Hepatocyte (in vitro differentiated cells): ENCODE results near the gene PLPPR3. TPM values are rescaled to one million over a fixed set of nuclear protein-coding genes. Genes with fewer than 3 reads are reported as not detected.

ENCODE experiments used
- DNase-seq: peaks from one replicate; pipeline ENCODE4 v3.0.0-alpha.2; 2016; ENCODE audit warnings: low spot score
- H2AFZ ChIP-seq: fragments of 200-600 bp; sonication (generic); 2 replicates; pipeline ENCODE4 v1.6.0; 2016; ENCODE audit warnings: antibody characterized with exemption, mild to moderate bottlenecking
- H3K27ac ChIP-seq: fragments of 200-600 bp; sonication (generic); 2 replicates; pipeline ENCODE4 v1.5.1; 2016; ENCODE audit warnings: mild to moderate bottlenecking
- H3K27me3 ChIP-seq: fragments of 200-600 bp; sonication (generic); 2 replicates; pipeline ENCODE4 v1.6.1; 2016
- H3K36me3 ChIP-seq: fragments of 200-600 bp; sonication (generic); replicated peaks from 2 replicates; pipeline ENCODE4 v1.5.1; 2016; ENCODE audit warnings: low read depth; ENCODE audit not compliant: insufficient read depth
- H3K4me1 ChIP-seq: fragments of 200-600 bp; sonication (generic); 2 replicates; pipeline ENCODE4 v1.5.1; 2016; ENCODE audit warnings: mild to moderate bottlenecking, moderate library complexity; ENCODE audit not compliant: insufficient read depth
- H3K4me2 ChIP-seq: fragments of 200-600 bp; sonication (generic); 2 replicates; pipeline ENCODE4 v1.6.0; 2016
- H3K4me3 ChIP-seq: fragments of 200-600 bp; sonication (generic); 2 replicates; pipeline ENCODE4 v1.5.1; 2016; ENCODE audit warnings: mild to moderate bottlenecking
- H3K79me2 ChIP-seq: fragments of 200-600 bp; sonication (generic); 2 replicates; pipeline ENCODE4 v1.6.0; 2017; ENCODE audit warnings: mild to moderate bottlenecking
- H3K9me2 ChIP-seq: fragments of 200-600 bp; sonication (generic); replicated peaks from 2 replicates; pipeline ENCODE4 v1.6.0; 2017; ENCODE audit warnings: mild to moderate bottlenecking; ENCODE audit not compliant: insufficient read depth
- H3K9me3 ChIP-seq: fragments of 200-600 bp; sonication (generic); 2 replicates; pipeline ENCODE4 v1.5.1; 2016; ENCODE audit warnings: low read depth, mild to moderate bottlenecking
- H4K20me1 ChIP-seq: fragments of 200-600 bp; sonication (generic); 2 replicates; pipeline ENCODE4 v1.6.0; 2016; ENCODE audit warnings: mild to moderate bottlenecking; ENCODE audit not compliant: insufficient read depth, poor library complexity, severe bottlenecking
- EZH2 ChIP-seq: fragments of 200-600 bp; sonication (generic); IDR thresholded peaks from 2 replicates; pipeline ENCODE4 v1.6.1; 2016; ENCODE audit warnings: antibody characterized with exemption, mild to moderate bottlenecking, borderline replicate concordance
- EZH2phosphoT487 ChIP-seq: fragments of 200-600 bp; sonication (generic); IDR thresholded peaks from one replicate; pipeline ENCODE4 v1.6.1; 2018; ENCODE audit warnings: antibody characterized with exemption, mild to moderate bottlenecking, low read depth, moderate library complexity; ENCODE audit not compliant: unreplicated experiment, severe bottlenecking
- WGBS: methylation state at CpG from one replicate; pipeline ENCODE4 v1.1.6; 2016; ENCODE audit warnings: low lambda C conversion rate; ENCODE audit errors: missing lambda C conversion rate; 5-methylcytosine and 5-hydroxymethylcytosine counted together
- polyA plus RNA-seq: library from polyadenylated mRNA; unstranded; fragments of >200 nt; fragmentation: Nextera tagmentation; extraction: Ambion mirVana; gene quantifications from 2 replicates; pipeline ENCODE4 v1.2.1, GENCODE V29; 2016
- total RNA-seq: library from RNA; depleted of rRNA; stranded (reverse); fragments of >200 nt; gene quantifications from 2 replicates; pipeline ENCODE4 v1.2.3, GENCODE V29; 2014
- TF ChIP-seq, protein P1 (sequence below): fragments of 200-600 bp; sonication (generic); IDR thresholded peaks from 2 replicates; pipeline ENCODE4 v1.5.1; 2016; ENCODE audit warnings: antibody characterized with exemption, mild to moderate bottlenecking; ENCODE audit not compliant: poor library complexity

Gene PLPPR3
- total and polyA plus RNA-seq, 2 experiments from 2014 or later = 11.1 to 11.7 TPM

DNA sequence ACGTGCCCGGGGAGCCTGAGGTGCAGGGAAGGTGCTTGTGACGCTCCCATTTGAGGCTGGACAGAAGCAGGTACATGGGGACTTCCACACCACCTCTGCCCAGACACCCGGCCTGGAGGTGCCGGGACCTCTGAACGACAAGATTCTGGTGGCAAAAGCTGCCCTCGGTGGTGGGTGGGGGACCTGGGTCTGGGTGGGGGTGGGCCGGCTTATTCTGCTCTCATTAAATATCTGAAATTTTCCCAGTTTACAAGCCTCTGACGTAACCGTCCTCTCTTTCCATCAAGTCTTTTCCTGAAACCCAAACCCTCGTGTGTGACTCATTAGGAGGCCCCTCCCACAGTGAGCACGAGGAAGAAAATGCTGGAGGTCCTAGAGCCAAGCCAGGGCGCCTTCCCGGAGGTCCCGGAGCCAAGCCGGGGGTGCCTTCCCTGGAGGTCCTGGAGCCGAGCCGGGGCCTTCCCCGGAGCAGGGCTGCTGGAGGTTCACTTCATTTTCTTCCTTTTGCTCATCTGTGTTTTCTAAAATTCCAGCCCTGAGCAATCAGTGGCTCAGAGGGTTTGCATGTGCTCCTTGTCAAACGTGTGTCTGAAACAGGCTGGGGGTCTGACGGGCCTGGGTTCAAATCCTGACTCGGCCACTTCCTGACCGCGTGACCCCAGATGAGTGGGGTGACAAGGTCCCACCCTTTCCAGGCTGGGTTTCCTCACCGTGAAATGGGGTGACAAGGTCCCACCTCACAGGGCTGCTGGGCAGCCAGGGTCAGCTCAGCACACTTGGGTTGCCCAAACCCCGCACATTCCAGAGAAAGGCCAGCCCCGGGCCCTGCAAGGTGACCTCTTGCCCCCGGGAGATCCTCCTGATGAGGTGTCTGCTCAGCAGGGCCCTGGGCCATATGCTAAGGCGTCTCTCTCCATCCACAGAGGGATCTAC is 47.8 kb upstream of the PLPPR3 start:
- no peak overlapping the region for H2AFZ ChIP-seq
- peak; percentile 81 for DNase-seq
- 70% methylated on average over 27 of the region's 29 CpGs for WGBS
- H3K4me3 ChIP-seq = no peak overlapping the region
- H3K36me3 ChIP-seq = no peaks in the 10 kb centered on the region
- H3K4me1 ChIP-seq = no peaks in the 10 kb centered on the region
- no peaks in the 10 kb centered on the region for H3K27me3 ChIP-seq
- no peak overlapping the region for H3K4me2 ChIP-seq
- no peaks in the 10 kb centered on the region for H3K79me2 ChIP-seq
- H3K27ac ChIP-seq = peak overlapping the region; percentile 63
- no peaks in the 10 kb centered on the region for H4K20me1 ChIP-seq
- H3K9me2 ChIP-seq = no peaks in the 10 kb centered on the region
- no peaks in the 10 kb centered on the region for H3K9me3 ChIP-seq
- TF ChIP-seq, protein P1, sequence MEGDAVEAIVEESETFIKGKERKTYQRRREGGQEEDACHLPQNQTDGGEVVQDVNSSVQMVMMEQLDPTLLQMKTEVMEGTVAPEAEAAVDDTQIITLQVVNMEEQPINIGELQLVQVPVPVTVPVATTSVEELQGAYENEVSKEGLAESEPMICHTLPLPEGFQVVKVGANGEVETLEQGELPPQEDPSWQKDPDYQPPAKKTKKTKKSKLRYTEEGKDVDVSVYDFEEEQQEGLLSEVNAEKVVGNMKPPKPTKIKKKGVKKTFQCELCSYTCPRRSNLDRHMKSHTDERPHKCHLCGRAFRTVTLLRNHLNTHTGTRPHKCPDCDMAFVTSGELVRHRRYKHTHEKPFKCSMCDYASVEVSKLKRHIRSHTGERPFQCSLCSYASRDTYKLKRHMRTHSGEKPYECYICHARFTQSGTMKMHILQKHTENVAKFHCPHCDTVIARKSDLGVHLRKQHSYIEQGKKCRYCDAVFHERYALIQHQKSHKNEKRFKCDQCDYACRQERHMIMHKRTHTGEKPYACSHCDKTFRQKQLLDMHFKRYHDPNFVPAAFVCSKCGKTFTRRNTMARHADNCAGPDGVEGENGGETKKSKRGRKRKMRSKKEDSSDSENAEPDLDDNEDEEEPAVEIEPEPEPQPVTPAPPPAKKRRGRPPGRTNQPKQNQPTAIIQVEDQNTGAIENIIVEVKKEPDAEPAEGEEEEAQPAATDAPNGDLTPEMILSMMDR = no peak
- TF ChIP-seq EZH2 = no peak
- no peak for TF ChIP-seq EZH2phosphoT487

DNA sequence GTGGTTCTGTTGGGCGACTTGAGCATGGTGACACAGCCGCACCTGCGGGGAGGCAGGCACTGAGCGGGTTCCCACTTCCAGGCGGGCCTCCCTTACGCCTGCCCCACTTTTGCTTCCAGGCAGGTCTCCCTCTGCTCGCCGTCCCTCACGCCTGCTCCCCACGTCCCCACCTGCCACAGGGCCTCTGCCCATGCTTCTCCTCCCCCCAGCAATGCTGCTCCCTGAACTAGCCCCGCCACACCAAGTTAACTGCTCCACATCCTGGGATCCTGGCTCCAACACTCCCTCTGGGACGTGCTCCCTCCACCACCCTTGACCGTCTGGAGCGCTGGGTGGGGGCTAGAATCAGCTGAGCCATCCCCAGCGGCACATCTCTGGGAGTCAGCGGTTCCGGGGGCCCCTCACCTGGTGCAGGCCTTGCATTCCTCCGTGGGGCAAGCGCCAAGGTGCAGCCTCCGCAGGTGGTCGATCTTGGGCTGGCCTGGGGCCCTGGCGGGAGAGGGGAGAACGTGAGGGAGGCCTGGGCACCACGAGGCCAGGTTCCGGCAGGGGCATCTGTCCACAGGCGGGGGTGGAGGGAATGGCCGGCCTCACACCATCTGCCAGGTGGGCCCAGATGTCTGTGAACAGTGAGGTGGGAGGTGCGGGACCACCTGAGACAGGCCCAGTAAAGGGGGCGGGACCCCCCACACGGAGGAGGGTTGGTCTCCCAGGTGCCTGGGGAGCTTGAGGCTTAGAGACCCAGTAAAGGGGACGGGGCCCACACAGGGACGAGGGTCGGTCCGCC is 46.9 kb upstream of the PLPPR3 start:
- Histone ChIP-seq H3K27ac (peak overlapping the region; percentile 63), H3K4me1 (no peaks in the 10 kb centered on the region)
- DNase-seq = no peak

DNA sequence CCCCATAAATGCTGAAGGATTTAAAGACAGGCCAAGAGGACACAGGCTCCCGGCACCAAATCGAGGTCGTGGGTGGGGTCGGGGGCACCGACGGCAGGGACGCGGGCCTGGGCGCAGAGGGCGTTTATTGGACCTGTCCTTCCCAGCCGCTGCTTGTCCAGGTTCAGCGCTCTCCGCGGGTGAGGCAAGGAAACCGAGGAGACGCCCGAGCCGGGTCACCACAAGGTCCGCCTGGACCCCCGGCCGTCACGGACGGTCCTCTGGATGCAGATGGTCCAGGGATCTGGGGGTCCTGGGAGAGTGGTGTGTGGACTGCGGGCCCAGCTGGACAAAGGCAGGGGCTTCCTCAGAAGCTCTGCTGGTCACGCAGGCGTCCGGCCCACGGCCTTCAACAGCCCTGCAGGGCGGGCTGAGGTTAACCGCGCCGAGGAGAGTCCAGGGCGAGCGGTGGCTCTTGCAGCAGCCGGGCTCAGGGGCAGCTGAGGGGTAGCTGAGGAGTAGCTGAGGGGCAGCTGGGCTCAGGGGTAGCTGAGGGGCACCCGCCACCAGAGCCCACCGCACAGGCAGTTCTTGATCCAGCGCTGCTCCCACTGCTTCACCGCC is 46.2 kb upstream of the PLPPR3 start:
- Histone ChIP-seq H4K20me1 (no peaks in the 10 kb centered on the region), H3K36me3 (no peaks in the 10 kb centered on the region), H3K9me3 (no peaks in the 10 kb centered on the region), H3K4me2 (no peak overlapping the region), H3K4me1 (no peaks in the 10 kb centered on the region), H3K9me2 (no peaks in the 10 kb centered on the region), H3K79me2 (no peaks in the 10 kb centered on the region), H3K27ac (no peak overlapping the region), H3K4me3 (no peak overlapping the region), H3K27me3 (no peaks in the 10 kb centered on the region), H2AFZ (no peak overlapping the region)
- TF ChIP-seq, protein P1 = no peak
- TF ChIP-seq EZH2 (no peak), EZH2phosphoT487 (no peak)
- 97% methylated on average over 34 of the region's 39 CpGs for WGBS
- DNase-seq = no peak

More for the DNA sequence above, 46.9 kb upstream of the PLPPR3 start:
- no peaks in the 10 kb centered on the region for H4K20me1 ChIP-seq
- 98% methylated on average over 26 of the region's 34 CpGs for WGBS
- no peaks in the 10 kb centered on the region for H3K36me3 ChIP-seq
- no peak overlapping the region for H3K4me2 ChIP-seq
- no peak overlapping the region for H2AFZ ChIP-seq
- no peaks in the 10 kb centered on the region for H3K27me3 ChIP-seq
- H3K79me2 ChIP-seq = no peaks in the 10 kb centered on the region
- no peaks in the 10 kb centered on the region for H3K9me2 ChIP-seq
- H3K9me3 ChIP-seq = no peaks in the 10 kb centered on the region
- no peak overlapping the region for H3K4me3 ChIP-seq
- TF ChIP-seq EZH2phosphoT487 (no peak), EZH2 (no peak)
- TF ChIP-seq, protein P1 = no peak
